ENCODE measurements around the gene BCAS3. TPM values are rescaled to one million over a fixed set of nuclear protein-coding genes. Genes with fewer than 3 reads are reported as not detected.

The BCAS3 gene
- total RNA-seq, 2 donors from 2014 or later, result 28.0 to 37.7 TPM

- Histone ChIP-seq H3K9ac (ENCODE audit: extremely low read depth, low read length, poor library complexity, severe bottlenecking) (no peak overlapping the region), H3K27me3 (ENCODE audit: control insufficient read depth, insufficient read depth, low read length, poor library complexity, severe bottlenecking) (peaks cover 67% of the 10 kb centered on the region), H3K9me3 (ENCODE audit: control insufficient read depth, low read length) (no peaks in the 10 kb centered on the region), H3K4me3 (ENCODE audit: low read length) (no peak overlapping the region), H3K4me1 (ENCODE audit: control insufficient read depth, insufficient read depth, low read length) (no peaks in the 10 kb centered on the region), H3K36me3 (ENCODE audit: control insufficient read depth, insufficient read depth, low read length) (no peaks in the 10 kb centered on the region), H3K27ac (ENCODE audit: low read depth, low read length) (no peak overlapping the region)
- Mint-ChIP-seq H3K9me3 (no peaks in the 10 kb centered on the region), H3K4me1 (peaks cover 4% of the 10 kb centered on the region), H3K4me3 (peak overlapping the region; percentile 44), H3K27me3 (ENCODE audit: insufficient read depth) (peaks cover 68% of the 10 kb centered on the region), H3K36me3 (ENCODE audit: low read depth) (no peaks in the 10 kb centered on the region), H3K27ac (no peak overlapping the region)
- peak; percentile 98 for TF ChIP-seq CTCF (conservative IDR thresholded peaks at IDR 0.05)
- DNase-seq, result peak; percentile 100
- WGBS, 2 experiments (ENCODE audit: insufficient coverage in 1 of 2, insufficient read length in 1 of 2), result 26 to 28% methylated on average over 18 to 43 of the region's 43 CpGs
These were observed 739.1 kb downstream of the BCAS3 start for GRCh38 chr17:61416540-61417363.

- peaks cover 66% of the 10 kb centered on the region for H3K27me3 ChIP-seq (ENCODE audit: control insufficient read depth, insufficient read depth, low read length, poor library complexity, severe bottlenecking)
- WGBS, 2 experiments (ENCODE audit: insufficient coverage in 1 of 2, insufficient read length in 1 of 2), result 88 to 93% methylated on average over 2 of the region's 2 CpGs
- DNase-seq, result no peak
- no peak overlapping the region for H3K27ac ChIP-seq (ENCODE audit: low read depth, low read length)
- H3K9ac ChIP-seq (ENCODE audit: extremely low read depth, low read length, poor library complexity, severe bottlenecking), result no peak overlapping the region
- H3K4me1 Mint-ChIP-seq, result peaks cover under 1% of the 10 kb centered on the region
- no peaks in the 10 kb centered on the region for H3K9me3 ChIP-seq (ENCODE audit: control insufficient read depth, low read length)
- peaks cover 77% of the 10 kb centered on the region for H3K27me3 Mint-ChIP-seq (ENCODE audit: insufficient read depth)
- H3K27ac Mint-ChIP-seq, result no peak overlapping the region
- H3K36me3 ChIP-seq (ENCODE audit: control insufficient read depth, insufficient read depth, low read length), result no peaks in the 10 kb centered on the region
- H3K4me1 ChIP-seq (ENCODE audit: control insufficient read depth, insufficient read depth, low read length), result no peaks in the 10 kb centered on the region
- no peak overlapping the region for H3K4me3 ChIP-seq (ENCODE audit: low read length)
- H3K9me3 Mint-ChIP-seq, result no peaks in the 10 kb centered on the region
- H3K36me3 Mint-ChIP-seq (ENCODE audit: low read depth), result no peaks in the 10 kb centered on the region
- no peak overlapping the region for H3K4me3 Mint-ChIP-seq
- TF ChIP-seq CTCF (conservative IDR thresholded peaks at IDR 0.05), result no peak
These were observed 740.8 kb downstream of the BCAS3 start for GRCh38 chr17:61418449-61418848.

GRCh38 chr17:61419496-61420046, 741.9 kb downstream of the BCAS3 start:
- H3K27me3 ChIP-seq (ENCODE audit: control insufficient read depth, insufficient read depth, low read length, poor library complexity, severe bottlenecking), result peaks cover 57% of the 10 kb centered on the region
- no peaks in the 10 kb centered on the region for H3K4me1 ChIP-seq (ENCODE audit: control insufficient read depth, insufficient read depth, low read length)
- no peak overlapping the region for H3K27ac ChIP-seq (ENCODE audit: low read depth, low read length)
- no peak overlapping the region for H3K4me3 ChIP-seq (ENCODE audit: low read length)
- TF ChIP-seq CTCF (conservative IDR thresholded peaks at IDR 0.05), result no peak
- no peaks in the 10 kb centered on the region for H3K9me3 ChIP-seq (ENCODE audit: control insufficient read depth, low read length)
- H3K36me3 ChIP-seq (ENCODE audit: control insufficient read depth, insufficient read depth, low read length), result no peaks in the 10 kb centered on the region
- Mint-ChIP-seq H3K4me1 (no peaks in the 10 kb centered on the region), H3K36me3 (ENCODE audit: low read depth) (no peaks in the 10 kb centered on the region), H3K4me3 (no peak overlapping the region), H3K27me3 (ENCODE audit: insufficient read depth) (peaks cover 72% of the 10 kb centered on the region), H3K27ac (no peak overlapping the region), H3K9me3 (no peaks in the 10 kb centered on the region)
- no peak overlapping the region for H3K9ac ChIP-seq (ENCODE audit: extremely low read depth, low read length, poor library complexity, severe bottlenecking)
- 87 to 94% methylated on average over 6 to 8 of the region's 8 CpGs for WGBS, 2 experiments (ENCODE audit: insufficient coverage in 1 of 2, insufficient read length in 1 of 2)
- DNase-seq, result peak; percentile 43
